Neuron (in vitro differentiated cells): Measurements from ENCODE around the gene CNTFR.

Experiments
- H2AFZ ChIP-seq: one replicate; pipeline ENCODE4 v1.6.1; 2013; ENCODE audit warnings: low read depth, mild to moderate bottlenecking, inconsistent platforms, low read length, moderate library complexity
- H3K27me3 ChIP-seq: one replicate; pipeline ENCODE4 v1.6.1; 2013; ENCODE audit warnings: low read length; ENCODE audit not compliant: insufficient read depth
- H3K36me3 ChIP-seq: one replicate; pipeline ENCODE4 v1.6.1; 2013; ENCODE audit warnings: low read length; ENCODE audit not compliant: insufficient read depth
- H3K4me1 ChIP-seq: one replicate; pipeline ENCODE4 v1.6.1; 2013; ENCODE audit warnings: low read length; ENCODE audit not compliant: insufficient read depth
- H3K4me3 ChIP-seq: 2 replicates; pipeline ENCODE4 v1.5.1; 2013; ENCODE audit warnings: mild to moderate bottlenecking, low read length, moderate library complexity
- H3K9me3 ChIP-seq: one replicate; pipeline ENCODE4 v1.6.1; 2013; ENCODE audit warnings: low read length

The CNTFR gene

GRCh38 chr9:34512131-34513078, 77.1 kb downstream of the CNTFR start:
- no peak overlapping the region for H2AFZ ChIP-seq
- no peaks in the 10 kb centered on the region for H3K27me3 ChIP-seq
- no peaks in the 10 kb centered on the region for H3K9me3 ChIP-seq
- H3K4me3 ChIP-seq = no peak overlapping the region
- no peaks in the 10 kb centered on the region for H3K36me3 ChIP-seq
- peaks cover 38% of the 10 kb centered on the region for H3K4me1 ChIP-seq

DNA sequence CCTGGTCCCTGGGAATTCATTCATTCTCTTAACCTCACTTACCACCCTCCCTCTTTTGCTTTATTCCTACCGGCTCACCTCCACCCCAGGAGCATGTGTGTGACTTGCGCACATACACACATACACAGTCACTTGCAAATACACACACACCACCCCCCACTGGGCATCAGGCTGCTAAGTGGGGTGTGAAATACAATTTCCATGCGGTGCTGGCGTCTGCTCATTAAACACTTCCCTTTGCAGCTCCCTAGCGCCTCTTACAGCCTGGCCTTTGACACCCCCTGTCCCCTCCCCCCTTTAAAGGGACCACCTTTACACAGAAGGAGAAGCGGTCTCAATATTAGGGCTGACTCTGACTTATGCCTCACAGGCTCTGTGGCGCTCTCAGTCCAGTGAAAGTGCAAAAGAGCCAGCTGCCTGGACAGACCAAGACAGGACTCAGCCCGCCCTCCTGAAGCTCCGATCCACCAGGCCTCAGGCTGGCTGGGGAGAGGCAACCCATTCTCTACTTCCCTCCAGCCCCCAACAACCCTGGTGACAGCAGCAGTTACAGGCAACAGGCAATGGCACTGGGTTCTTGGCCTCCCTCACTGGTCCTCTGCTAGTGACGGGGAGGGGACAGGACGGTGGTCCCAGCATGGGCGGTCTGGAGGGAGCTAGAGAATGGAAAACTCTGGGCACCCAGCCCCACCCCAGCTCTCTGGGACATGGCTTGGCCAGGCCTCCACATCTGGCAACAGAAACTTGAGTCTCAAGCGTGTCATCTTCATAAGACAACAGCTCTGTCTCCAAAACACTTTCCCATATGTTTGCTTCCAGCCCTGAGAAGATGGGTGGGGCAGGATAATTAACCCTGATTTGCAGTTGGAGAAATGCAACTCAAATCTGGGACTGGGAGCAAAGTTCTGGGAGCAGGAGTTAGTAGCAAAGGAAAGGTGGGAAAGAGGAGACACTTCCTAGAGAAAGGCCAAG, 78.7 kb downstream of the CNTFR start:
- Histone ChIP-seq H3K4me3 (no peak overlapping the region), H3K4me1 (peaks cover 38% of the 10 kb centered on the region), H3K9me3 (no peaks in the 10 kb centered on the region), H3K36me3 (no peaks in the 10 kb centered on the region), H3K27me3 (no peaks in the 10 kb centered on the region), H2AFZ (no peak overlapping the region)

DNA sequence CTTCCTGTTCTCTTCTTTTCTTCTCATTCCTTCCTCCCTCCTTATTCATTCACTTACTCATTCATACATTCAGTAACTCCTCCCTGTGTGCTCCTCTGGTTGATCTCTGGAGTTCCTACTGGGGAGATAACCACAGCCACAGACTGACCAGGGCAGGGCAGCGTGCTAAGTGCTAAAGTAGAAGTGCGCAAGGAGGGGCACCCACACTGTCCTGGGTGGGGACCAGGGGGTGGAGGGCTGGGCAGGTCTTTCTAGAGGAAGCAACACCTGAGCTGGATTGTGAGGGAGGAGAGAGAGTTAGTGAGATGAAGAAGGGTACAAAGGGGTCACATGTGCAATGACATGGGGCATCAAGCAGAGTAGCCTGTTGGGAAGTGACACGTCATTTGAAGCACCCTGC, 80.6 kb downstream of the CNTFR start:
- Histone ChIP-seq H2AFZ (no peak overlapping the region), H3K27me3 (no peaks in the 10 kb centered on the region), H3K4me1 (peaks cover 35% of the 10 kb centered on the region), H3K9me3 (no peaks in the 10 kb centered on the region), H3K36me3 (no peaks in the 10 kb centered on the region), H3K4me3 (no peak overlapping the region)

- H3K4me3 ChIP-seq = no peak overlapping the region
- no peaks in the 10 kb centered on the region for H3K9me3 ChIP-seq
- no peaks in the 10 kb centered on the region for H3K36me3 ChIP-seq
- H3K27me3 ChIP-seq = no peaks in the 10 kb centered on the region
- peaks cover 31% of the 10 kb centered on the region for H3K4me1 ChIP-seq
- no peak overlapping the region for H2AFZ ChIP-seq
Measured at GRCh38 chr9:34508463-34508862, 81.1 kb downstream of the CNTFR start.

GRCh38 chr9:34507966-34508365, 81.6 kb downstream of the CNTFR start:
- H3K27me3 ChIP-seq = no peaks in the 10 kb centered on the region
- H2AFZ ChIP-seq = no peak overlapping the region
- no peaks in the 10 kb centered on the region for H3K36me3 ChIP-seq
- peaks cover 26% of the 10 kb centered on the region for H3K4me1 ChIP-seq
- no peak overlapping the region for H3K4me3 ChIP-seq
- no peaks in the 10 kb centered on the region for H3K9me3 ChIP-seq

- Histone ChIP-seq H3K36me3 (no peaks in the 10 kb centered on the region), H3K9me3 (no peaks in the 10 kb centered on the region), H3K4me3 (no peak overlapping the region), H3K4me1 (peaks cover 26% of the 10 kb centered on the region), H2AFZ (no peak overlapping the region), H3K27me3 (no peaks in the 10 kb centered on the region)
Measured at GRCh38 chr9:34507556-34507955, 82.0 kb downstream of the CNTFR start.

DNA sequence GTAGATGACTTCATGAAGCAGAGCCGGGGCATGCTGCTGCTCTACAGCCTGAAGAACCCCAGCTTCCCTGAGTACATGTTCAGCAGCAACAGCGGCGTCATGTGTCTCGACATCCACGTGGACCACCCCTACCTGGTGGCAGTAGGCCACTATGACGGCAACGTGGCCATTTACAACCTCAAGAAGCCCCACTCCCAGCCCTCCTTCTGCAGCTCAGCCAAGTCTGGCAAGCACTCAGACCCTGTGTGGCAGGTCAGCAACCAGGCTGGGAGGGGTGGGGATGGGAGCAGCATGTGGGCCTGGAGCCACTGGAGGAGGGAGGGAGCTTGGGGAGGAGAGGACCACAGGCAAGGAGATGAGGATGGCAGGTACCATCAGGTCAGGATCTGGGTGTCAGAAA, 82.9 kb downstream of the CNTFR start:
- Histone ChIP-seq H2AFZ (no peak overlapping the region), H3K4me1 (peaks cover 28% of the 10 kb centered on the region), H3K4me3 (no peak overlapping the region), H3K9me3 (no peaks in the 10 kb centered on the region), H3K36me3 (no peaks in the 10 kb centered on the region), H3K27me3 (no peaks in the 10 kb centered on the region)

- no peaks in the 10 kb centered on the region for H3K27me3 ChIP-seq
- no peak overlapping the region for H3K4me3 ChIP-seq
- no peaks in the 10 kb centered on the region for H3K36me3 ChIP-seq
- H3K9me3 ChIP-seq = no peaks in the 10 kb centered on the region
- no peak overlapping the region for H2AFZ ChIP-seq
- peaks cover 26% of the 10 kb centered on the region for H3K4me1 ChIP-seq
Measured at GRCh38 chr9:34505370-34506120, 84.0 kb downstream of the CNTFR start.

GRCh38 chr9:34503406-34503805, 86.1 kb downstream of the CNTFR start:
- Histone ChIP-seq H3K9me3 (no peaks in the 10 kb centered on the region), H3K36me3 (no peaks in the 10 kb centered on the region), H3K4me3 (no peak overlapping the region), H3K4me1 (peaks cover 40% of the 10 kb centered on the region), H3K27me3 (no peaks in the 10 kb centered on the region), H2AFZ (no peak overlapping the region)

DNA sequence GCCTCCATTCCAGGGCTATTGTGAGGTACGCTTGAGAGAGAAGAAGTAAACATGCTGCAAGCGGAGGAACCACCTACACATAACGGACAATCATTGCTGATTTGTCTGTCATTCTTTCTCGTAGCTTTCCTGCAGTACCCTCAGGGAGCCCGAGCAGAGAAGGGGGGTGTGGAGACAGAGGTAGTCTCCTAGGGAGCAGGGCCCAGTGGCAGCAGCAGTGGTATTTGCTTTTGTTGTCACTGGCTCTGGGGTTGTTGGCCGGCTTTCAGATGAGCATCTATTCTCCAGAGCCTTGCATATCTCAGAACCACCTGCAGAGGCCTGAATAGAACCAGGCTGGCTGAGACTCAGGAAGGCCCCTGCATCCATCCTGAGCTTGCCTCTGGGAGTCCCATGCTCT, 86.6 kb downstream of the CNTFR start:
- Histone ChIP-seq H3K4me3 (no peak overlapping the region), H3K9me3 (no peaks in the 10 kb centered on the region), H3K27me3 (no peaks in the 10 kb centered on the region), H2AFZ (no peak overlapping the region), H3K4me1 (peaks cover 45% of the 10 kb centered on the region), H3K36me3 (no peaks in the 10 kb centered on the region)

GRCh38 chr9:34502471-34502870, 87.1 kb downstream of the CNTFR start:
- peaks cover 50% of the 10 kb centered on the region for H3K4me1 ChIP-seq
- no peak overlapping the region for H2AFZ ChIP-seq
- H3K9me3 ChIP-seq = no peaks in the 10 kb centered on the region
- no peaks in the 10 kb centered on the region for H3K36me3 ChIP-seq
- no peak overlapping the region for H3K4me3 ChIP-seq
- no peaks in the 10 kb centered on the region for H3K27me3 ChIP-seq

- Histone ChIP-seq H3K27me3 (no peaks in the 10 kb centered on the region), H3K4me1 (peaks cover 53% of the 10 kb centered on the region), H3K36me3 (no peaks in the 10 kb centered on the region), H3K4me3 (no peak overlapping the region), H3K9me3 (no peaks in the 10 kb centered on the region), H2AFZ (no peak overlapping the region)
Measured at GRCh38 chr9:34501889-34502425, 87.6 kb downstream of the CNTFR start.
